PC-9 (cell line): ENCODE data around the gene VSIG10L. TPM values are rescaled to one million over a fixed set of nuclear protein-coding genes. Genes with fewer than 3 reads are reported as not detected.

Source experiments
- BruUV-seq: library from RNA; stranded (reverse); fragments of 400-500 nt; replicated peaks from 2 replicates; lab custom pipeline; 2021; lab: Mats Ljungman, UMichigan
- CTCF ChIA-PET: fragments of 300-600 bp; sonication (Branson Sonifier 250); formaldehyde crosslinking; loops from one replicate; lab custom pipeline; 2022; ENCODE audit warnings: antibody characterized with exemption; lab: Charles Lee
- POLR2A ChIA-PET: fragments of 300-600 bp; sonication (Branson Sonifier 250); formaldehyde crosslinking; loops from one replicate; lab custom pipeline; 2022; ENCODE audit warnings: antibody characterized with exemption; ENCODE audit not compliant: unreplicated experiment; lab: Charles Lee
- DNase-seq, 2 experiments: peaks; one replicate each; pipeline versions ENCODE4 v3.0.0 to v3.0.0-alpha.2; 2015 to 2022; ENCODE audit warnings: mixed read lengths in 1 of 2
- H2AFZ ChIP-seq: fragments of 200-600 bp; sonication (generic); 2 replicates; pipeline ENCODE4 v1.8.1; 2017; ENCODE audit warnings: antibody characterized with exemption
- H3F3A ChIP-seq: fragments of 200-600 bp; sonication (generic); 2 replicates; pipeline ENCODE4 v1.8.1; 2017; ENCODE audit warnings: antibody characterized with exemption, mild to moderate bottlenecking, low read depth; ENCODE audit not compliant: insufficient read depth
- H3K27ac ChIP-seq: fragments of 200-600 bp; sonication (generic); 2 replicates; pipeline ENCODE4 v1.6.1; 2016; ENCODE audit warnings: mixed run types
- H3K27me3 ChIP-seq: fragments of 200-600 bp; sonication (generic); 2 replicates; pipeline ENCODE4 v1.6.1; 2016; ENCODE audit warnings: low read depth, mixed run types; ENCODE audit not compliant: insufficient read depth
- H3K36me3 ChIP-seq: fragments of 200-600 bp; sonication (generic); 2 replicates; pipeline ENCODE4 v1.6.1; 2016; ENCODE audit warnings: low read depth, mixed run types
- H3K4me1 ChIP-seq: fragments of 200-600 bp; sonication (generic); replicated peaks from 2 replicates; pipeline ENCODE4 v1.6.1; 2016; ENCODE audit warnings: mixed run types; ENCODE audit not compliant: insufficient read depth
- H3K4me2 ChIP-seq: fragments of 200-600 bp; sonication (generic); 2 replicates; pipeline ENCODE4 v1.6.1; 2017; ENCODE audit warnings: mixed run types
- H3K4me3 ChIP-seq: fragments of 200-600 bp; sonication (generic); 2 replicates; pipeline ENCODE4 v1.6.1; 2016; ENCODE audit warnings: mixed run types
- H3K79me2 ChIP-seq: fragments of 200-600 bp; sonication (generic); 2 replicates; pipeline ENCODE4 v1.6.1; 2017; ENCODE audit warnings: low read depth, mixed run types
- H3K9me2 ChIP-seq: fragments of 200-600 bp; sonication (generic); 2 replicates; pipeline ENCODE4 v1.8.1; 2017; ENCODE audit warnings: mild to moderate bottlenecking; ENCODE audit not compliant: insufficient read depth
- H3K9me3 ChIP-seq: fragments of 200-600 bp; sonication (generic); 2 replicates; pipeline ENCODE4 v1.8.1; 2016; ENCODE audit warnings: low read depth; ENCODE audit not compliant: insufficient read depth
- H4K20me1 ChIP-seq: fragments of 200-600 bp; sonication (generic); 2 replicates; pipeline ENCODE4 v1.8.1; 2017; ENCODE audit not compliant: insufficient read depth
- CTCF ChIP-seq: fragments of 200-600 bp; sonication (generic); conservative IDR thresholded peaks from 2 replicates; pipeline ENCODE4 v1.6.1; 2017; ENCODE audit warnings: mixed run types, antibody characterized with exemption, mild to moderate bottlenecking, moderate library complexity
- EZH2 ChIP-seq: fragments of 200-600 bp; sonication (generic); IDR thresholded peaks from 2 replicates; pipeline ENCODE4 v1.8.0; 2017; ENCODE audit warnings: antibody characterized with exemption, low read depth
- intact Hi-C: fragments of 100-400 bp; cut with micrococcal nuclease; formaldehyde crosslinking; loops from one replicate; pipeline ENCODE4 v1.10.0; 2022; ENCODE audit not compliant: unreplicated experiment
- total RNA-seq: library from RNA; stranded (reverse); gene quantifications from 2 replicates; pipeline ENCODE4 v1.2.3, GENCODE V29; 2021

Gene VSIG10L
- total RNA-seq, 1 experiment from 2014 or later: 2.8 TPM

GRCh38 chr19:51365965-51366388, 24.0 kb upstream of the VSIG10L start, which contains the start of gene ETFB:
Gene ETFB (minus strand): TSS chr19:51366388. CDS start chr19:51366326, 62 bp downstream.
- Histone ChIP-seq H3K36me3 (no peaks in the 10 kb centered on the region), H2AFZ (peak within 1 kb of the TSS; percentile 99), H3K27me3 (peaks cover 7% of the 10 kb centered on the region; the same call in 1 of the 2 replicates), H4K20me1 (peaks cover 7% of the 10 kb centered on the region; the same call in 1 of the 2 replicates), H3K79me2 (peaks cover 38% of the 10 kb centered on the region), H3K9me2 (no peaks in the 10 kb centered on the region), H3K27ac (peak within 1 kb of the TSS; percentile 74), H3K4me2 (peak within 1 kb of the TSS; percentile 100), H3F3A (peaks cover 31% of the 10 kb centered on the region), H3K9me3 (no peaks in the 10 kb centered on the region), H3K4me3 (peak within 1 kb of the TSS; percentile 92), H3K4me1 (peaks cover 36% of the 10 kb centered on the region)
- no peak for DNase-seq
- POLR2A ChIA-PET: interaction anchor here (1.2 kb wide), 1 partner anchor 26 kb away, joined by 8 read pairs; no protein-coding TSS in a partner anchor
- CTCF ChIA-PET: no interaction called here
- intact Hi-C loops: loop anchor here (1.0 to 10.0 kb wide), 3 partner anchors 28 to 336 kb away; no protein-coding TSS in a partner anchor
- TSS peak; percentile 65 for BruUV-seq
- no peak for TF ChIP-seq EZH2
- TF ChIP-seq CTCF: no peak

- peak; percentile 25 to 41 for DNase-seq
- peak overlapping the region; percentile 88 for H2AFZ ChIP-seq
- H3K36me3 ChIP-seq: no peaks in the 10 kb centered on the region
- peaks cover 31% of the 10 kb centered on the region for H3F3A ChIP-seq
- no TSS peak for BruUV-seq
- TF ChIP-seq EZH2 (no peak), CTCF (no peak; the same call in 1 of the 2 replicates)
- POLR2A ChIA-PET: interaction anchor here (1.2 kb wide), 1 partner anchor 26 kb away, joined by 8 read pairs; no protein-coding TSS in a partner anchor
- peak overlapping the region; percentile 92 for H3K4me3 ChIP-seq
- H4K20me1 ChIP-seq: peaks cover 7% of the 10 kb centered on the region; the same call in 1 of the 2 replicates
- H3K27ac ChIP-seq: peak overlapping the region; percentile 17
- peaks cover 42% of the 10 kb centered on the region for H3K79me2 ChIP-seq
- no peaks in the 10 kb centered on the region for H3K9me2 ChIP-seq
- intact Hi-C loops: loop anchor here (5.0 to 10.0 kb wide), 2 partner anchors 319 to 337 kb away; no protein-coding TSS in a partner anchor
- CTCF ChIA-PET: no interaction called here
- peaks cover 36% of the 10 kb centered on the region for H3K4me1 ChIP-seq
- H3K4me2 ChIP-seq: peak overlapping the region; percentile 84
- H3K9me3 ChIP-seq: no peaks in the 10 kb centered on the region
- H3K27me3 ChIP-seq: 0 out of 2 replicates have a peak, but pooled peaks cover 1% of the 10 kb centered on the region
These were observed 23.4 kb upstream of the VSIG10L start for GRCh38 chr19:51365211-51365964.
